Neural progenitor cell (in vitro differentiated cells): ENCODE measurements around the gene TMEM218. TPM values are rescaled to one million over a fixed set of nuclear protein-coding genes. Genes with fewer than 3 reads are reported as not detected.

Experiments
- DNase-seq: peaks from one replicate; pipeline ENCODE4 v3.0.0-alpha.2; 2016; ENCODE audit warnings: low spot score
- H2AFZ ChIP-seq: fragments of 200-600 bp; sonication (generic); replicated peaks from 2 replicates; pipeline ENCODE4 v1.6.1; 2016; ENCODE audit warnings: antibody characterized with exemption
- H3F3A ChIP-seq: fragments of 200-600 bp; sonication (generic); 2 replicates; pipeline ENCODE4 v1.6.1; 2016; ENCODE audit warnings: antibody characterized with exemption, low read depth
- H3K27ac ChIP-seq: fragments of 200-600 bp; sonication (generic); 2 replicates; pipeline ENCODE4 v1.5.1; 2016; ENCODE audit warnings: mild to moderate bottlenecking
- H3K27me3 ChIP-seq: fragments of 200-600 bp; sonication (generic); 2 replicates; pipeline ENCODE4 v1.6.1; 2016; ENCODE audit warnings: mild to moderate bottlenecking, moderate library complexity
- H3K36me3 ChIP-seq: fragments of 200-600 bp; sonication (generic); 2 replicates; pipeline ENCODE4 v1.5.1; 2016
- H3K4me1 ChIP-seq: fragments of 200-600 bp; sonication (generic); 2 replicates; pipeline ENCODE4 v1.6.1; 2016; ENCODE audit warnings: mixed run types
- H3K4me2 ChIP-seq: fragments of 200-600 bp; sonication (generic); 2 replicates; pipeline ENCODE4 v1.6.1; 2016
- H3K4me3 ChIP-seq: fragments of 200-600 bp; sonication (generic); 2 replicates; pipeline ENCODE4 v1.5.1; 2016
- H3K79me2 ChIP-seq: fragments of 200-600 bp; sonication (generic); 2 replicates; pipeline ENCODE4 v1.6.1; 2016; ENCODE audit warnings: low read depth
- H3K9ac ChIP-seq: fragments of 200-600 bp; sonication (generic); 2 replicates; pipeline ENCODE4 v1.6.1; 2016
- H3K9me3 ChIP-seq: fragments of 200-600 bp; sonication (generic); 2 replicates; pipeline ENCODE4 v1.5.1; 2016; ENCODE audit warnings: low read depth
- H4K20me1 ChIP-seq: fragments of 200-600 bp; sonication (generic); 2 replicates; pipeline ENCODE4 v1.6.1; 2016; ENCODE audit warnings: low read depth
- H3K27ac Mint-ChIP-seq: 3 replicates; pipeline ENCODE4 v1.8.0; 2021; ENCODE audit warnings: mixed read lengths
- H3K27me3 Mint-ChIP-seq: 2 replicates; pipeline ENCODE4 v1.8.0; 2022; ENCODE audit warnings: low read depth, mild to moderate bottlenecking, inconsistent platforms, moderate library complexity, mixed read lengths; ENCODE audit not compliant: insufficient read depth
- H3K36me3 Mint-ChIP-seq: 3 replicates; pipeline ENCODE4 v1.8.0; 2021; ENCODE audit warnings: mixed read lengths
- H3K4me1 Mint-ChIP-seq: 3 replicates; pipeline ENCODE4 v1.8.0; 2021; ENCODE audit warnings: mixed read lengths
- H3K4me3 Mint-ChIP-seq: 3 replicates; pipeline ENCODE4 v1.8.0; 2021; ENCODE audit warnings: mild to moderate bottlenecking, moderate library complexity, mixed read lengths
- H3K9me3 Mint-ChIP-seq: 3 replicates; pipeline ENCODE4 v1.8.0; 2020; ENCODE audit warnings: mixed read lengths
- CTCF ChIP-seq: fragments of 200-600 bp; sonication (generic); IDR thresholded peaks from 2 replicates; pipeline ENCODE4 v1.5.1; 2017; ENCODE audit warnings: antibody characterized with exemption, mild to moderate bottlenecking
- EZH2 ChIP-seq: fragments of 200-600 bp; sonication (generic); IDR thresholded peaks from 2 replicates; pipeline ENCODE4 v1.6.1; 2017; ENCODE audit warnings: antibody characterized with exemption, mild to moderate bottlenecking, moderate library complexity
- EZH2phosphoT487 ChIP-seq: fragments of 200-600 bp; sonication (generic); IDR thresholded peaks from 2 replicates; pipeline ENCODE4 v1.6.1; 2017; ENCODE audit warnings: antibody characterized with exemption
- total RNA-seq: library from RNA; depleted of rRNA; stranded (reverse); fragments of >200 nt; gene quantifications from 2 replicates; pipeline ENCODE4 v1.2.3, GENCODE V29; 2015; ENCODE audit warnings: low replicate concordance

The TMEM218 gene
- total RNA-seq, 1 donor from 2014 or later = 44.1 TPM

GRCh38 chr11:125082611-125083311 lies 28.7 kb downstream of the TMEM218 start:
- H3K27ac ChIP-seq = no peak overlapping the region
- DNase-seq = no peak
- no peak overlapping the region for H3K9ac ChIP-seq
- H3K36me3 ChIP-seq = no peaks in the 10 kb centered on the region
- H3K9me3 Mint-ChIP-seq = no peaks in the 10 kb centered on the region
- no peaks in the 10 kb centered on the region for H3K9me3 ChIP-seq
- peaks cover 4% of the 10 kb centered on the region for H3K4me1 ChIP-seq
- no peak overlapping the region for H3K4me3 Mint-ChIP-seq
- H3K27me3 Mint-ChIP-seq = peaks cover 14% of the 10 kb centered on the region
- no peaks in the 10 kb centered on the region for H3F3A ChIP-seq
- TF ChIP-seq EZH2 (no peak), EZH2phosphoT487 (no peak), CTCF (no peak)
- no peaks in the 10 kb centered on the region for H3K79me2 ChIP-seq
- peaks cover 2% of the 10 kb centered on the region for H3K36me3 Mint-ChIP-seq
- H3K27ac Mint-ChIP-seq = peak overlapping the region; percentile 89
- no peaks in the 10 kb centered on the region for H4K20me1 ChIP-seq
- no peaks in the 10 kb centered on the region for H3K27me3 ChIP-seq
- H3K4me1 Mint-ChIP-seq = peaks cover 14% of the 10 kb centered on the region
- no peak overlapping the region for H3K4me3 ChIP-seq
- no peak overlapping the region for H2AFZ ChIP-seq
- H3K4me2 ChIP-seq = no peak overlapping the region

- H3K4me3 ChIP-seq = no peak overlapping the region
- no peaks in the 10 kb centered on the region for H3K27me3 ChIP-seq
- no peaks in the 10 kb centered on the region for H3K79me2 ChIP-seq
- H3K9me3 ChIP-seq = no peaks in the 10 kb centered on the region
- no peaks in the 10 kb centered on the region for H3K9me3 Mint-ChIP-seq
- peaks cover 11% of the 10 kb centered on the region for H3K4me1 Mint-ChIP-seq
- TF ChIP-seq EZH2 (no peak), EZH2phosphoT487 (no peak), CTCF (no peak)
- H3K4me3 Mint-ChIP-seq = no peak overlapping the region
- DNase-seq = no peak
- H3K36me3 Mint-ChIP-seq = peaks cover 2% of the 10 kb centered on the region
- H3K36me3 ChIP-seq = no peaks in the 10 kb centered on the region
- no peak overlapping the region for H3K9ac ChIP-seq
- no peak overlapping the region for H3K4me2 ChIP-seq
- peak overlapping the region; percentile 42 for H3K27ac Mint-ChIP-seq
- H2AFZ ChIP-seq = no peak overlapping the region
- H3K27ac ChIP-seq = no peak overlapping the region
- H3F3A ChIP-seq = no peaks in the 10 kb centered on the region
- peaks cover 15% of the 10 kb centered on the region for H3K27me3 Mint-ChIP-seq
- H3K4me1 ChIP-seq = peaks cover 4% of the 10 kb centered on the region
- no peaks in the 10 kb centered on the region for H4K20me1 ChIP-seq
Measured at GRCh38 chr11:125082040-125082439, 29.4 kb downstream of the TMEM218 start.

- no peaks in the 10 kb centered on the region for H3K9me3 ChIP-seq
Measured at GRCh38 chr11:125081098-125081798, 30.2 kb downstream of the TMEM218 start.

More at GRCh38 chr11:125081098-125081798, 30.2 kb downstream of the TMEM218 start:
- DNase-seq = no peak
- TF ChIP-seq EZH2phosphoT487 = no peak
- no peak for TF ChIP-seq CTCF
- no peak for TF ChIP-seq EZH2
- no peaks in the 10 kb centered on the region for H3K79me2 ChIP-seq
- Mint-ChIP-seq H3K9me3 (no peaks in the 10 kb centered on the region), H3K4me1 (peaks cover 7% of the 10 kb centered on the region), H3K27ac (peak overlapping the region; percentile 42), H3K4me3 (no peak overlapping the region), H3K36me3 (peaks cover 2% of the 10 kb centered on the region), H3K27me3 (peaks cover 10% of the 10 kb centered on the region)
- H3K27ac ChIP-seq = no peak overlapping the region
- H3K4me3 ChIP-seq = no peak overlapping the region
- H4K20me1 ChIP-seq = no peaks in the 10 kb centered on the region
- no peaks in the 10 kb centered on the region for H3F3A ChIP-seq
- no peak overlapping the region for H3K4me2 ChIP-seq
- no peaks in the 10 kb centered on the region for H3K36me3 ChIP-seq
- peaks cover 4% of the 10 kb centered on the region for H3K4me1 ChIP-seq
- H2AFZ ChIP-seq = no peak overlapping the region
- H3K27me3 ChIP-seq = no peaks in the 10 kb centered on the region
- no peak overlapping the region for H3K9ac ChIP-seq
